HL-60 (cell line): ENCODE measurements around the gene TMEM154.

Experiments
- CTCF ChIP-seq: IDR thresholded peaks from one replicate; pipeline ENCODE4 v1.5.1; 2011; ENCODE audit warnings: low read length, control low read depth, inconsistent platforms; ENCODE audit not compliant: insufficient read depth
- POLR2AphosphoS5 ChIP-seq: IDR thresholded peaks from 2 replicates; pipeline ENCODE4 v1.6.1; 2012; ENCODE audit warnings: low read depth
- SPI1 ChIP-seq: IDR thresholded peaks from 2 replicates; pipeline ENCODE4 v1.6.1; 2012; ENCODE audit warnings: low read depth, mild to moderate bottlenecking, borderline replicate concordance

DNA sequence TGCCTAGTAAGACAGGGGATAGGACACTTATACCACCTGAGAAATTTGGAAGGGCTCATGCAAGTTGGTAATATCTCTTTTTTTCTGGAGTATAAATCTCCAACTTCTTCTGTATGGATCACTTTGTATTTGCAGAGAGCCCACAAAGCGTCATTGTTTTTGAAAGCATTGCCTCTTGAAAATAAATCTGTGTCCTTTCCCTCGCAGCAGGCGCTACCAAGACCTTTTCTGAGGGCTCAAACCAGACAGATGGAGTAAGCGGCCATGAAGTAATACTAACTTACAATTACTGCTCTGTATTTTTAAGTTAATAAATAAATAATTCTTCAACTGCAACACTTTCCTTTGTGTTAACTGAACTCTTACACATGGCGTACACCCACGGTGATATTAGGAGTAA is 87.9 kb downstream of the TMEM154 start:
- no peak for TF ChIP-seq CTCF
- no peak for TF ChIP-seq POLR2AphosphoS5
- TF ChIP-seq SPI1: no peak
